ENCODE results near the gene CCDC174.
A peak's percentile ranks its signal among the peaks of the same experiment; 100 is the strongest.
"Not testable (repeated sequence)": the region's sequence is repeated elsewhere in the genome, so short reads cannot be mapped to it uniquely, and the experiment has no call there.

Gene CCDC174

DNA sequence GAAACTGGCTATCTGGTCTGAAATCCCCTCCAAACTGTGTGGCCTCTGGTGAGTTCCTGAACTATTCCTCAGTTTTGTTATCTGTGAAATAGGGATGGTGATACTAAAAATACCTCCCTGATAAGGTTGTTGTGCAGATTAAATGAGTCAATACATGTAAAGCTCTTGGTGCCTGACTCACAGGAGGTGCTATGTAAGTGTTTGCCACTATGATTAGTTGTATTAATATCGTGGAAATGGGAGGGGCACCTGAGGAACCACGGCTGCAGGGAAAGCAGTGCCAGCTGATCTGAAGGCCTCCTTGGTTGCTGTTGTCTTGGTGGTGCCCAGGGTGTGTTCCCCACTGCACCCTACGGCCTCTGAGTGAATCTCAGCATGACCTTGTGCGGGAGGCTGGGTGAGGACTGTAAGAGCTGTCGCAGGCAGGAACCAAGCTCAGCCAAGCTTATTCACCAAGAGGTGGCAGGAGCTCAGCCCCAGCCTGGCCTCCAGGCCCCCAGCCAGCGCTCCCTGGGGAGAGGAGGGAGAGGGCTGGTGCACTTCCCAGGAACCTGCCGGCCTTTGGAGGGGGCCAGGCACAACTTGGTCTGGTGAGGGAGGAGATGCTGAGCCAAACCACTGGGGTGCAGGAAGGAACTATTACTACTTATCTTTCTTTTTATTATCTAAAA lies 44.8 kb upstream of the CCDC174 start:
- Histone ChIP-seq H3K4me1 (no peaks in the 10 kb centered on the region), H3K9me3 (no peaks in the 10 kb centered on the region), H3K4me3 (ENCODE audit: low read depth, low read length) (no peak overlapping the region), H3K36me3 (no peaks in the 10 kb centered on the region), H3K27me3 (peaks cover 7% of the 10 kb centered on the region)
- peak; percentile 59 for DNase-seq
- TF ChIP-seq, protein P1, sequence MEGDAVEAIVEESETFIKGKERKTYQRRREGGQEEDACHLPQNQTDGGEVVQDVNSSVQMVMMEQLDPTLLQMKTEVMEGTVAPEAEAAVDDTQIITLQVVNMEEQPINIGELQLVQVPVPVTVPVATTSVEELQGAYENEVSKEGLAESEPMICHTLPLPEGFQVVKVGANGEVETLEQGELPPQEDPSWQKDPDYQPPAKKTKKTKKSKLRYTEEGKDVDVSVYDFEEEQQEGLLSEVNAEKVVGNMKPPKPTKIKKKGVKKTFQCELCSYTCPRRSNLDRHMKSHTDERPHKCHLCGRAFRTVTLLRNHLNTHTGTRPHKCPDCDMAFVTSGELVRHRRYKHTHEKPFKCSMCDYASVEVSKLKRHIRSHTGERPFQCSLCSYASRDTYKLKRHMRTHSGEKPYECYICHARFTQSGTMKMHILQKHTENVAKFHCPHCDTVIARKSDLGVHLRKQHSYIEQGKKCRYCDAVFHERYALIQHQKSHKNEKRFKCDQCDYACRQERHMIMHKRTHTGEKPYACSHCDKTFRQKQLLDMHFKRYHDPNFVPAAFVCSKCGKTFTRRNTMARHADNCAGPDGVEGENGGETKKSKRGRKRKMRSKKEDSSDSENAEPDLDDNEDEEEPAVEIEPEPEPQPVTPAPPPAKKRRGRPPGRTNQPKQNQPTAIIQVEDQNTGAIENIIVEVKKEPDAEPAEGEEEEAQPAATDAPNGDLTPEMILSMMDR (IDR thresholded peaks at IDR 0.05; ENCODE audit: low read depth, low read length) = no peak

DNA sequence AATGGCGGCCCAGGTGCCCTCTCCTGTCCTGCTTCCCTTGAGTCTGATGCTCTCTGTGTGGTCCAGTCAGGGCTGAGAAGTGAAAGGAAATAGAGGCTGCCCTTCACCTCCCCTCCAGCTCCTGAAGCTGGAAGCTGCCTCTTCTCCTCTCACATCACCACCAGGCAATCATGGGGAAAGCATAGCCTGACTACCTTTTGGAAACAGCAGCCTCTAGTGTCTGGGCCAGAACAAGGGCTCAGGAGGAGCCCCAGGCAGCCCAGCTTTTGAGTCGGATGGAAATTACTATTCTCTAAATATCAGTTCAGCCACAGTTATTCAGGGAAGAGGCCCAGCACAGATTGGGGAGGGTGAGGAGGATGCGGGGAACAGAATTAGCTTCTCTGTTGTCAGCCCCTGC lies 43.3 kb upstream of the CCDC174 start:
- Histone ChIP-seq H3K27me3 (no peaks in the 10 kb centered on the region), H3K9me3 (no peaks in the 10 kb centered on the region), H3K4me3 (ENCODE audit: low read depth, low read length) (no peak overlapping the region), H3K36me3 (no peaks in the 10 kb centered on the region), H3K4me1 (no peaks in the 10 kb centered on the region)
- DNase-seq = no peak
- TF ChIP-seq, protein P1 (IDR thresholded peaks at IDR 0.05; ENCODE audit: low read depth, low read length) = no peak

GRCh38 chr3:14609058-14609457 lies 42.5 kb upstream of the CCDC174 start:
- DNase-seq; H3K4me1 ChIP-seq; H3K4me3 ChIP-seq (ENCODE audit: low read depth, low read length); H3K9me3 ChIP-seq; H3K36me3 ChIP-seq; H3K27me3 ChIP-seq: not testable (repeated sequence)

GRCh38 chr3:14609506-14609905 lies 42.1 kb upstream of the CCDC174 start:
- no peaks in the 10 kb centered on the region for H3K27me3 ChIP-seq
- TF ChIP-seq, protein P1 (IDR thresholded peaks at IDR 0.05; ENCODE audit: low read depth, low read length) = no peak

GRCh38 chr3:14609941-14610340 lies 41.6 kb upstream of the CCDC174 start:
- no peak overlapping the region for H3K4me3 ChIP-seq (ENCODE audit: low read depth, low read length)
- H3K9me3 ChIP-seq = no peaks in the 10 kb centered on the region
- H3K27me3 ChIP-seq = no peaks in the 10 kb centered on the region
- DNase-seq = no peak
- TF ChIP-seq, protein P1 (IDR thresholded peaks at IDR 0.05; ENCODE audit: low read depth, low read length) = no peak
- H3K36me3 ChIP-seq = no peaks in the 10 kb centered on the region
- H3K4me1 ChIP-seq = no peaks in the 10 kb centered on the region

More at GRCh38 chr3:14609506-14609905, 42.1 kb upstream of the CCDC174 start:
- no peak for DNase-seq
- Histone ChIP-seq H3K4me1 (no peaks in the 10 kb centered on the region), H3K4me3 (ENCODE audit: low read depth, low read length) (no peak overlapping the region), H3K9me3 (no peaks in the 10 kb centered on the region), H3K36me3 (no peaks in the 10 kb centered on the region)

DNA sequence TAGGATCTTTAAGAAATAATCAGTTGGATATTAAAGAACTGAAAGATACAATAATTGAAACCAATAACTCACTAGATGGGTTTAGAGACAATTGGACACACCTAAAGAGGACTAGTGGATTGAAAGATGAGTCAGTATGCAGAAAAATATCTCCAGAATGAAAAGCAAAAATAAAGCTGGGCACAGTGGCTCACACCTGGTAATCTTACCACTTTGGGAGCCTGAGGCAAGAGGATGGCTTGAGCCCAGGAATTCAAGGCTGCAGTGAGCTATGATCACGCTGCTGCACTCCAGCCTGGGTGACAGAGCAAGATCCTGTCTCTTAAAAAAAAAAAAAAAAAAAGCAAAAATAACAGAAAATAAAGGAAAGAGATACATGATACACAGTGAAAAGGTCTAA lies 37.4 kb upstream of the CCDC174 start:
- DNase-seq = no peak
- H3K4me1 ChIP-seq = no peaks in the 10 kb centered on the region
- no peaks in the 10 kb centered on the region for H3K36me3 ChIP-seq
- no peak overlapping the region for H3K4me3 ChIP-seq (ENCODE audit: low read depth, low read length)
- TF ChIP-seq, protein P1 (IDR thresholded peaks at IDR 0.05; ENCODE audit: low read depth, low read length) = no peak
- H3K27me3 ChIP-seq = no peaks in the 10 kb centered on the region
- no peaks in the 10 kb centered on the region for H3K9me3 ChIP-seq

Measured in BE2C (cell line).